ENCODE data around the gene GJD3. TPM values are rescaled to one million over a fixed set of nuclear protein-coding genes. Genes with fewer than 3 reads are reported as not detected.

Gene GJD3
- total and polyA plus RNA-seq, 2 donors (not counting 1 experiment from before 2014, with no cell fraction given), result not detected

DNA sequence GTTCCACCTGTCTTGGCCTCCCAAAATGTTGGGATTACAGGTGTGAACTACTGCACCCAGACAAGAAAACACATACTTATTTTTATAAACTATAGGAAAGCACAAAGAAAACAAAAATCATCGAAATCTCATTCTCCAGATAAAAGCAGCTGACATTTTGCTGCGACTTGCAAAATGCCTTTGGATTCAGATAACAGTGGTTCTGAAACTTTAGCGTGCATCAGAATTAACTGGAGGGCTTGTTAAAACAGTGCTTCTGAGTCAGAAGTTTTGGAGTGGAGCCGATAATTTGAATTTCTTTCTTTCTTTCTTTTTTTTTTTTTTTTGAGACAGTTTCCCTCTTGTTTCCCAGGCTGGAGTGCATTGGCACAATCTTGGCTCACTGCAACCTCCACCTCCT, 17.7 kb upstream of the GJD3 start:
- Histone ChIP-seq H3K4me2 (replicated peaks; ENCODE audit: low read depth, low read length, poor library complexity, severe bottlenecking) (no peak overlapping the region), H3K27ac (ENCODE audit: low read length in 2 of 2) (no peak overlapping the region), H2AFZ (ENCODE audit: insufficient read depth, low read depth, low read length, poor library complexity, severe bottlenecking) (no peak overlapping the region), H4K20me1 (ENCODE audit: control insufficient read depth, insufficient read depth, low read length, poor library complexity, severe bottlenecking) (no peaks in the 10 kb centered on the region), H3K4me1 (ENCODE audit: control insufficient read depth in 2 of 2, insufficient read depth in 2 of 2, low read length in 2 of 2) (no peaks in the 10 kb centered on the region), H3K36me3 (replicated peaks in 1 of 2; ENCODE audit: control extremely low read depth in 1 of 2, control insufficient read depth in 1 of 2, extremely low read depth in 1 of 2, insufficient read depth in 2 of 2, low read length in 1 of 2) (no peaks in the 10 kb centered on the region), H3K4me3 (ENCODE audit: control extremely low read depth in 1 of 5, extremely low read depth in 1 of 5, insufficient read depth in 1 of 5, low read depth in 2 of 5, low read length in 4 of 5) (no peak overlapping the region), H3K9ac (ENCODE audit: low read length) (no peak overlapping the region), H3K79me2 (ENCODE audit: control insufficient read depth, insufficient read depth, low read length) (no peaks in the 10 kb centered on the region), H3K27me3 (replicated peaks in 1 of 4; ENCODE audit: control extremely low read depth in 1 of 4, control insufficient read depth in 3 of 4, insufficient read depth in 4 of 4, low read length in 3 of 4) (no peaks in the 10 kb centered on the region), H3K9me3 (ENCODE audit: control extremely low read depth in 1 of 3, control insufficient read depth in 2 of 3, insufficient read depth in 1 of 3, low read length in 2 of 3) (peaks cover 0 to under 1% (median 0%) of the 10 kb centered on the region in 3 donors)
- Mint-ChIP-seq H3K4me1 (no peaks in the 10 kb centered on the region), H3K27me3 (no peaks in the 10 kb centered on the region), H3K4me3 (no peak overlapping the region), H3K27ac (no peak overlapping the region), H3K9me3 (ENCODE audit: insufficient read depth) (no peaks in the 10 kb centered on the region)
- CTCF ChIA-PET, result interaction anchor here (0.7 kb wide), 1 partner anchor 188 kb away, joined by 3 read pairs; no protein-coding TSS in a partner anchor
- no peak for TF ChIP-seq EZH2 (IDR thresholded peaks at IDR 0.05; ENCODE audit: borderline replicate concordance, insufficient read depth, low read depth, low read length, poor library complexity, severe bottlenecking)
- TF ChIP-seq, protein P1, sequence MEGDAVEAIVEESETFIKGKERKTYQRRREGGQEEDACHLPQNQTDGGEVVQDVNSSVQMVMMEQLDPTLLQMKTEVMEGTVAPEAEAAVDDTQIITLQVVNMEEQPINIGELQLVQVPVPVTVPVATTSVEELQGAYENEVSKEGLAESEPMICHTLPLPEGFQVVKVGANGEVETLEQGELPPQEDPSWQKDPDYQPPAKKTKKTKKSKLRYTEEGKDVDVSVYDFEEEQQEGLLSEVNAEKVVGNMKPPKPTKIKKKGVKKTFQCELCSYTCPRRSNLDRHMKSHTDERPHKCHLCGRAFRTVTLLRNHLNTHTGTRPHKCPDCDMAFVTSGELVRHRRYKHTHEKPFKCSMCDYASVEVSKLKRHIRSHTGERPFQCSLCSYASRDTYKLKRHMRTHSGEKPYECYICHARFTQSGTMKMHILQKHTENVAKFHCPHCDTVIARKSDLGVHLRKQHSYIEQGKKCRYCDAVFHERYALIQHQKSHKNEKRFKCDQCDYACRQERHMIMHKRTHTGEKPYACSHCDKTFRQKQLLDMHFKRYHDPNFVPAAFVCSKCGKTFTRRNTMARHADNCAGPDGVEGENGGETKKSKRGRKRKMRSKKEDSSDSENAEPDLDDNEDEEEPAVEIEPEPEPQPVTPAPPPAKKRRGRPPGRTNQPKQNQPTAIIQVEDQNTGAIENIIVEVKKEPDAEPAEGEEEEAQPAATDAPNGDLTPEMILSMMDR (IDR thresholded peaks at IDR 0.05), result no peak
- POLR2A ChIA-PET, result no interaction called here
- ATAC-seq (ENCODE audit: low read depth) (no peak), DNase-seq (no peak)
- intact Hi-C loops (cut with micrococcal nuclease), result no loop called here
- 100% methylated on average over 2 of the region's 4 CpGs for WGBS (ENCODE audit: insufficient coverage)

DNA sequence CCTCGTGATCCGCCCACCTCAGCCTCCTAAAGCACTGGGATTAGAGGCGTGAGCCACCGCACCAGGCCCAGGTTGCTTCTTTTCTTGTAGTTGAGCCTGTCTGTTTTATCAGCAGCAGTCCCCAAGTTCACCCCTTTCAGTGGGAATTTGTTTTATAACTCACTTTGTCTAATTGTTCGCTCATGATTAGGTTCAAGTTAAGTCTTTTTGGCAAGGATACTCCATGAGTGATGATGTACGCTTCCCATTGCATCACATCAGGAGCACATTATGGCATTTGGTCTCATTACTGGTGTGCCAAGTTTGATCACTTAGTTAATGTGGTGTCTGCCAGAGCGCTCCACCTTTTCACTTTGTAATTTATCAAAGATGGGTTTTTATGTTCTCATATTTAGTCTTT, 14.4 kb upstream of the GJD3 start:
- ATAC-seq (ENCODE audit: low read depth) (no peak), DNase-seq (no peak)
- Histone ChIP-seq H3K27me3 (replicated peaks in 1 of 4; ENCODE audit: control extremely low read depth in 1 of 4, control insufficient read depth in 3 of 4, insufficient read depth in 4 of 4, low read length in 3 of 4) (peaks cover 0 to 4% (median 0%) of the 10 kb centered on the region in 4 experiments), H4K20me1 (ENCODE audit: control insufficient read depth, insufficient read depth, low read length, poor library complexity, severe bottlenecking) (no peaks in the 10 kb centered on the region), H3K36me3 (replicated peaks in 1 of 2; ENCODE audit: control extremely low read depth in 1 of 2, control insufficient read depth in 1 of 2, extremely low read depth in 1 of 2, insufficient read depth in 2 of 2, low read length in 1 of 2) (no peaks in the 10 kb centered on the region), H3K4me3 (ENCODE audit: control extremely low read depth in 1 of 5, extremely low read depth in 1 of 5, insufficient read depth in 1 of 5, low read depth in 2 of 5, low read length in 4 of 5) (no peak overlapping the region), H2AFZ (ENCODE audit: insufficient read depth, low read depth, low read length, poor library complexity, severe bottlenecking) (no peak overlapping the region), H3K79me2 (ENCODE audit: control insufficient read depth, insufficient read depth, low read length) (no peaks in the 10 kb centered on the region), H3K4me2 (replicated peaks; ENCODE audit: low read depth, low read length, poor library complexity, severe bottlenecking) (no peak overlapping the region), H3K9ac (ENCODE audit: low read length) (no peak overlapping the region), H3K27ac (ENCODE audit: low read length in 2 of 2) (no peak overlapping the region), H3K9me3 (ENCODE audit: control extremely low read depth in 1 of 3, control insufficient read depth in 2 of 3, insufficient read depth in 1 of 3, low read length in 2 of 3) (peaks cover 0 to 7% (median 0%) of the 10 kb centered on the region in 3 donors), H3K4me1 (ENCODE audit: control insufficient read depth in 2 of 2, insufficient read depth in 2 of 2, low read length in 2 of 2) (no peaks in the 10 kb centered on the region)
- Mint-ChIP-seq H3K9me3 (ENCODE audit: insufficient read depth) (no peaks in the 10 kb centered on the region), H3K4me1 (peaks cover 2% of the 10 kb centered on the region), H3K4me3 (no peak overlapping the region), H3K27ac (no peak overlapping the region), H3K27me3 (no peaks in the 10 kb centered on the region)
- intact Hi-C loops (cut with micrococcal nuclease), result no loop called here
- ChIA-PET POLR2A (no interaction called here), CTCF (no interaction called here)
- TF ChIP-seq EZH2 (IDR thresholded peaks at IDR 0.05; ENCODE audit: borderline replicate concordance, insufficient read depth, low read depth, low read length, poor library complexity, severe bottlenecking), result no peak
- 100% methylated on average over 4 of the region's 7 CpGs for WGBS (ENCODE audit: insufficient coverage)

Measured in B cell (primary cell).